Dedifferentiated amniotic fluid mesenchymal stem cell (primary cell): ENCODE measurements around the gene TMEM98.
"Not testable (repeated sequence)": the region's sequence is repeated elsewhere in the genome, so short reads cannot be mapped to it uniquely, and the experiment has no call there.

ENCODE experiments used
- DNase-seq: peaks from one replicate; pipeline ENCODE4 v3.0.0-alpha.2; 2016; ENCODE audit errors: extremely low spot score

The TMEM98 gene

GRCh38 chr17:32943206-32943605, 15.3 kb downstream of the TMEM98 start:
- no peak for DNase-seq

GRCh38 chr17:32943647-32944191, 15.8 kb downstream of the TMEM98 start:
- peak; percentile 79 for DNase-seq

- no peak for DNase-seq
Observed at GRCh38 chr17:32944248-32945020, 16.5 kb downstream of the TMEM98 start.

- no peak for DNase-seq
Observed at GRCh38 chr17:32946375-32947135, 18.6 kb downstream of the TMEM98 start.

- DNase-seq = no peak
Observed at GRCh38 chr17:32947736-32948135, 19.8 kb downstream of the TMEM98 start.

- no peak for DNase-seq
Observed at GRCh38 chr17:32949181-32949580, 21.2 kb downstream of the TMEM98 start.

- DNase-seq = not testable (repeated sequence)
Observed at GRCh38 chr17:32952491-32952890, 24.5 kb downstream of the TMEM98 start.

- no peak for DNase-seq
Observed at GRCh38 chr17:32953045-32953444, 25.1 kb downstream of the TMEM98 start.

GRCh38 chr17:32953857-32954256, 25.9 kb downstream of the TMEM98 start:
- DNase-seq = no peak

- no peak for DNase-seq
Observed at GRCh38 chr17:32954477-32954876, 26.5 kb downstream of the TMEM98 start.

- no peak for DNase-seq
Observed at GRCh38 chr17:32955155-32955554, 27.2 kb downstream of the TMEM98 start.

- no peak for DNase-seq
Observed at GRCh38 chr17:32956240-32956970, 28.5 kb downstream of the TMEM98 start.

- DNase-seq = peak; percentile 58
Observed at GRCh38 chr17:32958418-32958817, 30.5 kb downstream of the TMEM98 start.

GRCh38 chr17:32960815-32961214, 32.9 kb downstream of the TMEM98 start:
- no peak for DNase-seq

GRCh38 chr17:32962320-32962711, 34.4 kb downstream of the TMEM98 start:
- DNase-seq = no peak

GRCh38 chr17:32964541-32964940, 36.6 kb downstream of the TMEM98 start:
- no peak for DNase-seq

- DNase-seq = not testable (repeated sequence)
Observed at GRCh38 chr17:32969231-32969630, 41.3 kb downstream of the TMEM98 start.

GRCh38 chr17:32970281-32970680, 42.3 kb downstream of the TMEM98 start:
- no peak for DNase-seq

- DNase-seq = no peak
Observed at GRCh38 chr17:32971171-32971570, 43.2 kb downstream of the TMEM98 start.

- DNase-seq = no peak
Observed at GRCh38 chr17:32976131-32976530, 48.2 kb downstream of the TMEM98 start.

- no peak for DNase-seq
Observed at GRCh38 chr17:32976605-32977004, 48.7 kb downstream of the TMEM98 start.

GRCh38 chr17:32980230-32980629, 52.3 kb downstream of the TMEM98 start:
- no peak for DNase-seq
